HEK293T (cell line): ENCODE results near the gene NAV2.

ENCODE experiments used
- ELF4 ChIP-seq: fragments of 450-650 bp; IDR thresholded peaks from 2 replicates; pipeline ENCODE4 v1.6.1; 2017; ENCODE audit warnings: antibody characterized with exemption
- FOXA1 ChIP-seq: fragments of 450-650 bp; IDR thresholded peaks from 2 replicates; pipeline ENCODE4 v1.6.1; 2016; ENCODE audit warnings: mild to moderate bottlenecking
- FOXK2 ChIP-seq: fragments of 450-650 bp; IDR thresholded peaks from 2 replicates; pipeline ENCODE4 v1.6.1; 2016; ENCODE audit warnings: mild to moderate bottlenecking
- HDGF ChIP-seq: fragments of 450-650 bp; IDR thresholded peaks from 2 replicates; pipeline ENCODE4 v1.6.1; 2017; ENCODE audit warnings: antibody characterized with exemption, borderline replicate concordance
- LEF1 ChIP-seq: fragments of 450-650 bp; IDR thresholded peaks from 2 replicates; pipeline ENCODE4 v1.6.1; 2017; ENCODE audit warnings: mild to moderate bottlenecking, borderline replicate concordance
- NFRKB ChIP-seq: fragments of 450-650 bp; IDR thresholded peaks from 2 replicates; pipeline ENCODE4 v1.6.1; 2016; ENCODE audit warnings: mild to moderate bottlenecking, moderate library complexity
- SP1 ChIP-seq: fragments of 450-650 bp; IDR thresholded peaks from 2 replicates; pipeline ENCODE4 v1.6.1; 2017
- SUZ12 ChIP-seq: fragments of 450-650 bp; IDR thresholded peaks from 2 replicates; pipeline ENCODE4 v1.6.1; 2016; ENCODE audit warnings: mild to moderate bottlenecking

DNA sequence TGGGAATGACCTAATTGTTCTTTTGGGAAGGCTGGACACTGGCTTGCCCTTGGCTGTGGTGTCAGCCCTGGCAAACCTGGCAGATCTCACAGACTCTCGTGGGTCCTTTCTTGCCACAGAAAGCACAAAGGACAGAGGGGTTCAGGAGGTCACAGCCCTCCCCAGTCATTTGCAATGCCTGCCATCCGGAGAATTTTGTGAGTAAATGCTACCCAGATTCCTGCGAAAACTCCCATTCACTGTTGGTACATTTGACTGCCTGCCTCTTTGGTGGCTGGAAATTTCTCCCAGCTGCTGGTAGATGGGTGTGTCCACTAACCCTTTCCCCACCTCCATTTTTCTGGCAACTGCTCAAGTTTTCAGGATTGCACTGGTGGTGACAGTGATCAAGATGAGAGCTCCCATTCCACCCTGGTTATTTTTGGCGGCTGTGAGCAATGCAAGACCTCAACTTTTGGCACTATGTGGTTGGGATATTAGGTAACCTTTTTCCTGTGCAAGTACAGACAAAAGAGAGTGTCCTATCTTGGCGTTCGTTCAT, 155.7 kb downstream of the NAV2 start:
- TF ChIP-seq HDGF (no peak), SUZ12 (no peak), LEF1 (no peak), FOXA1 (no peak), SP1 (no peak), ELF4 (no peak), FOXK2 (no peak), NFRKB (no peak)
